Mesodermal cell (in vitro differentiated cells): ENCODE measurements around the gene PER1.

Experiments
- H3K27ac ChIP-seq: 2 replicates; pipeline ENCODE4 v1.7.0; 2013; ENCODE audit warnings: mild to moderate bottlenecking, low read depth, low read length, moderate library complexity; ENCODE audit not compliant: severe bottlenecking
- H3K36me3 ChIP-seq: 2 replicates; pipeline ENCODE4 v1.7.1; 2013; ENCODE audit warnings: mild to moderate bottlenecking, low read length, moderate library complexity; ENCODE audit not compliant: control insufficient read depth, insufficient read depth
- H3K4me1 ChIP-seq: one replicate; pipeline ENCODE4 v1.7.1; 2013; ENCODE audit warnings: mild to moderate bottlenecking, low read length; ENCODE audit not compliant: insufficient read depth, control insufficient read depth, poor library complexity, severe bottlenecking
- H3K4me3 ChIP-seq: 2 replicates; pipeline ENCODE4 v1.7.0; 2013; ENCODE audit warnings: low read length, control low read depth, mild to moderate bottlenecking; ENCODE audit not compliant: insufficient read depth, poor library complexity, severe bottlenecking; ENCODE audit errors: extremely low read depth
- H3K9me3 ChIP-seq: 2 replicates; pipeline ENCODE4 v1.7.1; 2013; ENCODE audit warnings: mild to moderate bottlenecking, low read length, moderate library complexity; ENCODE audit not compliant: control insufficient read depth
- WGBS, 2 experiments: methylation state at CpG; one replicate each; pipeline ENCODE4 v1.1.5; 2013; ENCODE audit warnings: missing lambda C conversion rate in 2 of 2; ENCODE audit not compliant: insufficient coverage in 2 of 2; 5-methylcytosine and 5-hydroxymethylcytosine counted together

Gene PER1

DNA sequence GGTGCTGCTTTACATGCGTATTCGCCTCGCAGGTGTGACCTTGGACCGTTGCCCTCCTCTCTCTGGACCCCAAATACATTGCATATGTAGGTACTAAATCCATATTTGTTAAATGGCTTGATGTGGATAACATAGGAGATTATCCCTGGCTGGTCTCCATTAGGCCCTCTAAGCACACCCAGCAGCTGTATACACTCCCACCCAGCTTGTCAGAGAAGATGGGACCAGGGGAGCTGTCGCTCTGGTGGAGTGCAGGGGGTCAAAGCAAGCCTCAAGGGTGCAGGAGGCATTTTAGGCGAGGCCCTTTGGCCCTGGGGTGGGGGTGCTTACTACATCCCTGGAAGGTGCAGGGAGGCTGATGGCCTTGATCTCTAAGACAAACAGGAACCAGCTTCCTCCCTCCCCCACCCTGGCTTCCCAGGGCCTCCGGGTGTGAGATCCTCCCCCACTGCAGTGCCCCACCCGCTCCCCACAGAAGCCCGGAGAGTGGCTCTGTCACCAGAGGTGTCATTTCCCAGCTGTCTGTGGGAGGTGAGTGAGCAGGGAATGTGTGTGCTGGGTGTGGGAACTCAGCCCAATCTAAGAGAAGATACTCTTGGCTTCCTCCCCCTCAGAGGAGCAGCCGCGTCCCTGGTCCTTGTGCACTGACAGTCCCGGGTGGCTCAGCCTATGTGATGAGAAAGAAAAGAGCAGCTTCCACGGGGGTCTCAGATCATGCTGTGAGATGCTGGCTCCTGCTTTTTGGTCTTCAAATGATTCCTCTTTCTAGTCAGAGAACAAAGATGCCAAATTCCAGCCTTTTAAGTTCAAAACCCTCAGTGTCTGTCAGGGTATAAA is 12.0 kb upstream of the PER1 start:
- H3K4me3 ChIP-seq, result peak overlapping the region; percentile 98
- WGBS, 2 experiments, result 30 to 40% methylated on average over 3 to 4 of the region's 13 CpGs
- peaks cover 34% of the 10 kb centered on the region for H3K4me1 ChIP-seq
- peak overlapping the region; percentile 39 for H3K27ac ChIP-seq
- peaks cover 23% of the 10 kb centered on the region for H3K36me3 ChIP-seq
- no peaks in the 10 kb centered on the region for H3K9me3 ChIP-seq

DNA sequence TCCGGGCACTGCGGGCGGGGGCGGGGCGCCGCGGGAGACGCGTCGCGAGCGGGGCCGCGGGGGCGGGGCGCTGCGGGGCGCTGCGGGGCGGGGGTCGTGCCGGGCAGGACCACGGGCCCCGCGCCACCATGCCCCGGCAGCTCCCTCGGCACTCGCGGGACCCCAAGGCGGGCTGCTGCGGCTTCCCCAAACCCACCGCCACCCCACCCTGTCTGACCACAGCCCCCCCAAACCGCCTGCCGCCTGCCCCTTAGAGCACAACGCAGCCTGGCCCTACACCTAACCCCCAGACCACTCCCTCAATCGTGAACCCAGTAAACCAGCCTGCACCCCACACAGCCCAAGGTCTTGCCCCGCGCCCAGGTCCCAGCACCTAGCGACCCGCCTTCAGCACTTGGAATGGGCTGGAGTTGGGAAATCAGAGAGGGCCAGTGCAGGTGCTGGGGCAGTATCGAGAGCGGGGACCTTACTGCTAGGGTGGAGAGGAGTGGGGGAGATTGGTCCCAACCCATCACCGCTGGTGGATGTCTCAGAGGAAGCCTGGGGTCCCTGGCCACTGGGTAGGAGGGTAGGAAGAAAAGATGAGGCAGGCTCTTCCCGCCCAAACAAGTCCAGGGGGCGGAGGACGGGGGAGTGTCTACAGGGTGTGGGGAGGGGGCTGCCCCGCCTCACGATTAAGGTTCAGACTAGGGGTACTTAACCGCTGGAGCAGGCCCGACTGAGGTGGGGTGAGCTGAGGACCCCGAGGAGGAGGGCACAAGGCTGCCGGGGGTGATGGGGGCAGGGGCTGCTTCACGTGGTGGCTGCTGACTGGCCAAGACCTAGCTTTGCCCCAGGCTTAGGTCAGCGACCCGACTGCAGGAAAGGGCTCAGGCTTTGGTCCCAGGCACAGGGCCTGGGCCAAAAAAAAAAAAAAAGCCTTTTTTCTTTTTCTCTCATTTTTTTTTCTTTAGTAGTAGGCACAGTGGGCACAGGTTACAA is 11.1 kb upstream of the PER1 start:
- Histone ChIP-seq H3K4me1 (peaks cover 34% of the 10 kb centered on the region), H3K9me3 (no peaks in the 10 kb centered on the region)
- 2 to 4% methylated on average over 10 to 32 of the region's 55 CpGs for WGBS, 2 experiments

DNA sequence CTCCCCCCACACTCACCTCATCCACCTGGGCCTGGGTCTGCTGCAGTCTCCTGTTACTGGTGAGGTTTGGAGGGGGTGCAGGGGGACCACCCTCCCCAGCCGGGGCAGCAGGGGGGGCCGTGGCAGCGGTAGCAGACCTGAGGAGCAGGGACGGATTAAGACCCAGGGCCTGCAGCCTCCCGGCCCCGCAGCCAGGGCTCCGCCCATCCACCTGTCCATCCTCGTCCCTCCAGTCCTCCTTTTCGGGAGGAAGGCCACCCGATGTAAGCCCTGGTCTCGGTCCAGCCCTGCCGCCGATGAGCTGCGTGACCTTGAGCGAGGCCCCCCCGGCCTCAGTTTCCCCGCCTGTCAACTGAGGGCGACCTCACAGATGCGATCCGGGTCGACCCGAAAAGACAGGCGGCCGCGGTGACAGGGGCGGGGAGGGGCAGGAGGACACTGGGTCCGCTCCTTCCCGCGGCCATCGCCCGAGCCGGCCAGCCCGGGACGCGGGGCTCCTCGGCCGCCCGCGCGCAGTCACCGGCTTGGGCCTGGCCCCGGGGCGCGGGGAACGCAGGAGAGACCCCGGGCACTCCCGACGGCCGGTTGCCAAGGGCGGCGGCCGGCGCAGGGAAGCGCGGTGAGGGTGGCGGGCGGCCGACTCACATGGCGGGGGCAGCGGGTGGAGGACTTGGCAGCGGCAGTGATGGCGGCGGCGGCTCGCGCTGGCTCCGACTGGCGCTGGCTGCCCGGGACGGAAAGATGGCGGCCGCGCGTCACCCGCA is 10.2 kb upstream of the PER1 start, which contains the start of gene VAMP2:
TSS of gene VAMP2 (minus strand) at position 716 of the 764 bp plus-strand sequence. CDS start at position 647, 69 bp downstream.
- Histone ChIP-seq H3K4me3 (peak within 1 kb of the TSS; percentile 98), H3K4me1 (peaks cover 34% of the 10 kb centered on the region), H3K27ac (peak within 1 kb of the TSS; percentile 84), H3K36me3 (peaks cover 29% of the 10 kb centered on the region), H3K9me3 (no peaks in the 10 kb centered on the region)
- WGBS, 2 experiments, result 1% methylated on average over 51 to 72 of the region's 75 CpGs

More for the DNA sequence above, 11.1 kb upstream of the PER1 start:
- H3K27ac ChIP-seq, result peak overlapping the region; percentile 80
- H3K4me3 ChIP-seq, result peak overlapping the region; percentile 98
- H3K36me3 ChIP-seq, result peaks cover 28% of the 10 kb centered on the region

DNA sequence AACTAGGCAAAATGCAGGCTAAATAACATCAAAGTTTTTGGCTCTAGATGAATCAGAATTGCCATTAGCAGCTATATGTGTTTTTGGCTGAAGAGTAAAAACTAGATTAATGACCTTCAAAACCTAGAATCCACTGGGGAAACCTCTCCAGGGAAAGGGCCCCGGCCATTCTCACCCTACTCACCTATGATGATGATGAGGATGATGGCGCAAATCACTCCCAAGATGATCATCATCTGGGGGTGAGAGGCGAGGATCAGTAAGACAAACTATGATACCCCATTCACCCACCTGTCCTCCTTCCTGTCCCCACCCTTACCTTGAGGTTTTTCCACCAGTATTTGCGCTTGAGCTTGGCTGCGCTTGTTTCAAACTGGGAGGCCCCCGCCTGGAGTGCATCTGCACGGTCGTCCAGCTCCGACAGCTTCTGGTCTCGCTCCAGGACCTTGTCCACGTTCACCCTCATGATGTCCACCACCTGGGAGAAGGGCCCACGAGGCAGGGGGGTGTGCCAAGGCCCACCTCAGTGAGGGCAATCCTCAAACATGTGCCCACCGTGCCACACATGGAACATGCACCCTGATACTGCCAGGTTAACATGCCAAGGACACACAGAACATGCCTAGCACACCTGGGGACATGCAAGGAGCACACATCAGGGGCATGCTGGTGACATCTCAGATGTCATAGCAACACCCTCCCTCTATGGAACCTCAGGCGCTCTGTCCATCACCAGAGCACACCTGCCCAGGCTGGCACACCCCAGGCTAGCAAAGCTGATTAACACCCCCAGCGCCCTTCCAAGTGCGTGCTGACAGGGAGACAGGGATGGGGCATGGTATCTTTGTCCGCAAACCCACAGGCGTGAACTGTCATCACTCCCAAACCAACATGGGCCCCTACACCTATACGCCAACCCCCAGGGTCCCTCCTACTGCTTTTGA is 9.4 kb upstream of the PER1 start:
- H3K9me3 ChIP-seq, result no peaks in the 10 kb centered on the region
- H3K27ac ChIP-seq, result no peak overlapping the region
- peak overlapping the region; percentile 98 for H3K4me3 ChIP-seq
- peaks cover 34% of the 10 kb centered on the region for H3K4me1 ChIP-seq
- whole genome bisulfite sequencing, 2 experiments, result 95 to 96% methylated on average over 12 to 16 of the region's 19 CpGs
- peaks cover 29% of the 10 kb centered on the region for H3K36me3 ChIP-seq

DNA sequence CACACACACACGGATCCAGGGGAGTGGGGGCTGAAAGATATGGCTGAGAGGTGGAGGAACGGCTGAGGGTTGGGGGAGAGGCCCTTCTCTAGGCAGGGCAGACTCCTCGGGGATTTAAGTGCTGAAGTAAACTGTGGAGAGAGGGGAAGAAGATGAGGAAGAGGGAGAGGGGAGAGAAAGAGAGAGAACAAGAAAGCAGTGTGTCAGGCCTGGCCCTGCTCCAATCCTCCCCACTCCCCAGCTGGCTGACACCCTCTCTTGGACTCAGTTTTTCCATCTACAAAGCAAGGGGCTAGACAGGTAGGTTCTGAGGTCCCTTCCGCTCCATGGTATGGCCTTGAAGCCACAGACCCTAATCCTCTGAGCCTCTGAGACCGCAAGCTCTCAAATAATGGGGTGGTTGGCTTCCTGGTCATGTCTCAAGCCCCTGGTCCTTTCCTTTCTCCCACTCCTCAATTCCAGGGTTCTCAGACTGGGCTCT is 8.6 kb upstream of the PER1 start:
- no peak overlapping the region for H3K4me3 ChIP-seq
- H3K4me1 ChIP-seq, result peaks cover 34% of the 10 kb centered on the region
- peaks cover 29% of the 10 kb centered on the region for H3K36me3 ChIP-seq
- no peak overlapping the region for H3K27ac ChIP-seq
- no peaks in the 10 kb centered on the region for H3K9me3 ChIP-seq
- 74 to 90% methylated on average over 3 to 4 of the region's 5 CpGs for WGBS, 2 experiments

DNA sequence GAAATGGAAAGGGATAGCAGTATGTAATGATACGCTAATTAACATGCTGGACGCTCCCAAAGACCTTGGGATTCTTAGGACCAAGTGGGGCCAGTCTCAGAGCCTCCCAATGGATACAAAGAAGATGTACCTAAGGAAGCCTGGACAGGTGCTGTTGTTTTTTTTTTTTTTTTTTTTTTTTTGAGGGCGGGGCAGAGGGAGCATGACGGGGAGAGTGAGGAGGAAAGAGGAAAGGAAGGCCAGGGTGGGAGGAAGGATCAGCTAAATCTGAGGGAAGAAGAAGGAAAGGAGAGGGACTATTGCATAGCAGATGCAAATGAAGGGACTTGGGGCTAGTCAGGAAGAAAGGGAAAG is 8.0 kb upstream of the PER1 start:
- no peaks in the 10 kb centered on the region for H3K9me3 ChIP-seq
- WGBS, 2 experiments, result 95% methylated on average over 3 to 4 of the region's 4 CpGs

DNA sequence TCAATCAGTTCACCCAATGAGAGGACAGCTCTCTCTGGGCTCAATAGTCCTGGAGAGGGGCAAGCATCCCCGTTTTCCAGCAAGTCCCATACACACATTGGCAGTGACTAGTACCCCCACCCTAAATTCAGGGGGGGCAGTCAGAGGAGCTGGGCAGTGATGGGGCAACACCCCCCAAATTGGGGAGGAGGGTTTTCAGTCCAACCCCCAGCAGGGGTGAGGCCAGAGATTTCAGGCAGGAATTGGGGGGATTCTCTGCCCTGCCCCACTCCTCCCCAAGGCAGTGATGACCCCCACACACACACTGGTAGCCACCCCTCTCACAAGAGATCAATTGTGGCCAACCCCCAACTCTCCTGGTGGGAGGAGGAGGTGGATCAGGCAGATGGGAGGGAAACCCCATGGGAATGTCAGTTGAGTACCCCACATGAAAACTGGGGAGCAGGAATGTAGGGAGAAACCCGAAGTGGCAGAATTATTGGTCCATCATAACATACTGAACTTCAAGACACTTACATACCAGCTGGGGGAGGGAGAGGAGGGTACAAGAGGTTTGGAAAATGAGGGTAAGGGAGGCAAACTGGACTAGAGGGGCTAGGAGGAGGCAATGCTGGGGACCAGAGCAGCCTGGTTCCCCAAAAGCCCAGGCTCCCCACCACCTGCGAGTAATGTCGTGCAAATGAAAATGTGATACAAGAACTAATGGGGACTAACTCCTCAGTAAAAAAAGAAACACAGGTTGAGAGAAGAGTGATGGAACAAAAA is 7.4 kb upstream of the PER1 start:
- H3K4me1 ChIP-seq, result peaks cover 35% of the 10 kb centered on the region
- H3K9me3 ChIP-seq, result no peaks in the 10 kb centered on the region
- no peak overlapping the region for H3K4me3 ChIP-seq
- 100% methylated on average over 1 of the region's 4 CpGs; no CpG with 5 or more reads in 1 of the 2 experiments for WGBS, 2 experiments
- H3K36me3 ChIP-seq, result peaks cover 29% of the 10 kb centered on the region
- H3K27ac ChIP-seq, result no peak overlapping the region

More for the DNA sequence above, 8.0 kb upstream of the PER1 start:
- Histone ChIP-seq H3K27ac (no peak overlapping the region), H3K36me3 (peaks cover 29% of the 10 kb centered on the region), H3K4me1 (peaks cover 35% of the 10 kb centered on the region), H3K4me3 (no peak overlapping the region)

DNA sequence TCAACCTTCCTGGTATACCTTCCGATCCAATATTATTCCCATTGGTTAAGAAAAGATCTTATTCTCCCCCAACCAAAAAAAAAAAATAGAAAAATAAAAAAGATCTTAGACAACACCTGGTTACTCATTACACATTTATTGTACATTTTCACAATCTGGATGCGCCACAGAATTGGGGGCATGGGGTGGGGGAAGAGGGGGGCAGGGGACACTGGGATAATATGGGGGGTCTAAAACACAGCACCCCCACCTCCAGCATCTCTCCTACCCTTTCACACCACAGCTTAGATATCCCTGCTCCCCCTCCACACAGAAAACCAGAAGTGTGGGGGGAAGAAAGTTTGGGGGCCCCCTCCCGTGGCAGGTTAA is 6.8 kb upstream of the PER1 start:
- Histone ChIP-seq H3K4me3 (no peak overlapping the region), H3K9me3 (no peaks in the 10 kb centered on the region), H3K27ac (no peak overlapping the region), H3K36me3 (peaks cover 29% of the 10 kb centered on the region), H3K4me1 (peaks cover 32% of the 10 kb centered on the region)
- 80% methylated on average over 1 of the region's 3 CpGs; no CpG with 5 or more reads in 1 of the 2 experiments for WGBS, 2 experiments
